Kidney glomerular epithelial cell (primary cell): Measurements from ENCODE around the gene C3AR1.
"Not testable (repeated sequence)": the region's sequence is repeated elsewhere in the genome, so short reads cannot be mapped to it uniquely, and the experiment has no call there.

Experiments
- DNase-seq: peaks from one replicate; lab custom pipeline; 2025; lab: John Stamatoyannopoulos, UW

The C3AR1 gene

GRCh38 chr12:8057839-8058238 is 8.3 kb downstream of the C3AR1 start:
- DNase-seq = no peak

- DNase-seq = no peak
Measured at GRCh38 chr12:8057306-8057705, 8.9 kb downstream of the C3AR1 start.

- no peak for DNase-seq
Measured at GRCh38 chr12:8054816-8055215, 11.3 kb downstream of the C3AR1 start.

- DNase-seq = no peak
Measured at GRCh38 chr12:8052679-8053078, 13.5 kb downstream of the C3AR1 start.

- no peak for DNase-seq
Measured at GRCh38 chr12:8050600-8051250, 15.4 kb downstream of the C3AR1 start.

GRCh38 chr12:8048906-8049305 is 17.3 kb downstream of the C3AR1 start:
- no peak for DNase-seq

- no peak for DNase-seq
Measured at GRCh38 chr12:8047842-8048241, 18.3 kb downstream of the C3AR1 start.

GRCh38 chr12:8045952-8046944 is 19.9 kb downstream of the C3AR1 start:
- DNase-seq = peak; percentile 58

GRCh38 chr12:8040791-8041190 is 25.4 kb downstream of the C3AR1 start:
- no peak for DNase-seq

- DNase-seq = peak; percentile 64
Measured at GRCh38 chr12:8038659-8039114, 27.5 kb downstream of the C3AR1 start.

- no peak for DNase-seq
Measured at GRCh38 chr12:8037947-8038346, 28.2 kb downstream of the C3AR1 start.

GRCh38 chr12:8037046-8037663 is 29.0 kb downstream of the C3AR1 start:
- DNase-seq = no peak

GRCh38 chr12:8036346-8036745 is 29.8 kb downstream of the C3AR1 start:
- DNase-seq = no peak

- DNase-seq = peak; percentile 2
Measured at GRCh38 chr12:8035440-8036010, 30.6 kb downstream of the C3AR1 start.

- DNase-seq = no peak
Measured at GRCh38 chr12:8034802-8035201, 31.4 kb downstream of the C3AR1 start.

- DNase-seq = peak; percentile 14
Measured at GRCh38 chr12:8033153-8034044, 32.8 kb downstream of the C3AR1 start.

GRCh38 chr12:8032242-8033152 is 33.7 kb downstream of the C3AR1 start, which contains the start of gene FOXJ2:
FOXJ2 (plus strand) TSS chr12:8032716; CDS start chr12:8039833, 7,117 bp downstream.
- DNase-seq = peak; percentile 60

GRCh38 chr12:8031872-8032241 is 34.3 kb downstream of the C3AR1 start:
- no peak for DNase-seq

- not testable (repeated sequence) for DNase-seq
Measured at GRCh38 chr12:8031017-8031416, 35.1 kb downstream of the C3AR1 start.

GRCh38 chr12:8030189-8030588 is 36.0 kb downstream of the C3AR1 start:
- no peak for DNase-seq
